IPS-18a (cell line): ENCODE measurements around the gene INO80D.
"Not testable (repeated sequence)": the region's sequence is repeated elsewhere in the genome, so short reads cannot be mapped to it uniquely, and the experiment has no call there.

Experiments
- H3K27ac ChIP-seq: one replicate; pipeline ENCODE4 v1.5.1; 2013; ENCODE audit warnings: low read length
- H3K27me3 ChIP-seq: one replicate; pipeline ENCODE4 v1.6.1; 2013; ENCODE audit warnings: mild to moderate bottlenecking, low read length; ENCODE audit not compliant: control insufficient read depth, insufficient read depth
- H3K36me3 ChIP-seq: one replicate; pipeline ENCODE4 v1.6.1; 2013; ENCODE audit warnings: low read depth, low read length; ENCODE audit not compliant: control insufficient read depth
- H3K4me1 ChIP-seq: one replicate; pipeline ENCODE4 v1.6.1; 2013; ENCODE audit warnings: low read depth, low read length; ENCODE audit not compliant: control insufficient read depth
- H3K4me3 ChIP-seq: one replicate; pipeline ENCODE4 v1.5.1; 2013; ENCODE audit warnings: low read length
- H3K9ac ChIP-seq: one replicate; pipeline ENCODE4 v1.6.1; 2013; ENCODE audit warnings: mild to moderate bottlenecking, low read length, moderate library complexity
- H3K9me3 ChIP-seq: one replicate; pipeline ENCODE4 v1.6.1; 2013; ENCODE audit warnings: low read depth, low read length; ENCODE audit not compliant: control insufficient read depth

Gene INO80D

GRCh38 chr2:206105038-206105437, 19.1 kb upstream of the INO80D start:
- Histone ChIP-seq H3K9me3 (no peaks in the 10 kb centered on the region), H3K27me3 (no peaks in the 10 kb centered on the region), H3K36me3 (no peaks in the 10 kb centered on the region), H3K4me1 (no peaks in the 10 kb centered on the region), H3K9ac (no peak overlapping the region), H3K4me3 (no peak overlapping the region), H3K27ac (no peak overlapping the region)

- not testable (repeated sequence) for H3K4me1 ChIP-seq, H3K4me3 ChIP-seq, H3K36me3 ChIP-seq, H3K9ac ChIP-seq, H3K27me3 ChIP-seq, H3K27ac ChIP-seq, H3K9me3 ChIP-seq
Observed at GRCh38 chr2:206098872-206099271, 12.9 kb upstream of the INO80D start.

- H3K4me3 ChIP-seq, result no peak overlapping the region
- H3K4me1 ChIP-seq, result no peaks in the 10 kb centered on the region
- H3K27ac ChIP-seq, result no peak overlapping the region
- H3K9ac ChIP-seq, result no peak overlapping the region
- no peaks in the 10 kb centered on the region for H3K9me3 ChIP-seq
- H3K36me3 ChIP-seq, result no peaks in the 10 kb centered on the region
- H3K27me3 ChIP-seq, result no peaks in the 10 kb centered on the region
Observed at GRCh38 chr2:206098471-206098870, 12.5 kb upstream of the INO80D start.

GRCh38 chr2:206096876-206097275, 10.9 kb upstream of the INO80D start:
- no peaks in the 10 kb centered on the region for H3K27me3 ChIP-seq
- H3K9me3 ChIP-seq, result no peaks in the 10 kb centered on the region
- H3K36me3 ChIP-seq, result no peaks in the 10 kb centered on the region
- no peak overlapping the region for H3K4me3 ChIP-seq
- no peak overlapping the region for H3K27ac ChIP-seq
- H3K9ac ChIP-seq, result no peak overlapping the region
- peaks cover 7% of the 10 kb centered on the region for H3K4me1 ChIP-seq

GRCh38 chr2:206095536-206096332, 9.8 kb upstream of the INO80D start:
- H3K9ac ChIP-seq, result no peak overlapping the region
- H3K27me3 ChIP-seq, result no peaks in the 10 kb centered on the region
- H3K4me1 ChIP-seq, result peaks cover 7% of the 10 kb centered on the region
- no peaks in the 10 kb centered on the region for H3K36me3 ChIP-seq
- H3K27ac ChIP-seq, result no peak overlapping the region
- H3K9me3 ChIP-seq, result no peaks in the 10 kb centered on the region
- H3K4me3 ChIP-seq, result no peak overlapping the region

- H3K27me3 ChIP-seq, result no peaks in the 10 kb centered on the region
- no peak overlapping the region for H3K4me3 ChIP-seq
- H3K4me1 ChIP-seq, result peaks cover 7% of the 10 kb centered on the region
- no peaks in the 10 kb centered on the region for H3K36me3 ChIP-seq
- H3K27ac ChIP-seq, result no peak overlapping the region
- H3K9ac ChIP-seq, result no peak overlapping the region
- H3K9me3 ChIP-seq, result no peaks in the 10 kb centered on the region
Observed at GRCh38 chr2:206092297-206092696, 6.3 kb upstream of the INO80D start.

GRCh38 chr2:206088248-206088647, 2.3 kb upstream of the INO80D start:
- Histone ChIP-seq H3K9ac (no peak overlapping the region), H3K27ac (no peak overlapping the region), H3K4me3 (no peak overlapping the region), H3K36me3 (no peaks in the 10 kb centered on the region), H3K9me3 (no peaks in the 10 kb centered on the region), H3K4me1 (peaks cover 10% of the 10 kb centered on the region), H3K27me3 (no peaks in the 10 kb centered on the region)

- H3K27me3 ChIP-seq, result no peaks in the 10 kb centered on the region
- H3K4me1 ChIP-seq, result peaks cover 12% of the 10 kb centered on the region
- no peaks in the 10 kb centered on the region for H3K9me3 ChIP-seq
- H3K36me3 ChIP-seq, result no peaks in the 10 kb centered on the region
- H3K9ac ChIP-seq, result peak overlapping the region; percentile 90
- peak overlapping the region; percentile 53 for H3K27ac ChIP-seq
- H3K4me3 ChIP-seq, result peak overlapping the region; percentile 98
Observed at GRCh38 chr2:206086716-206087350, 859 bp upstream of the INO80D start.

- Histone ChIP-seq H3K4me3 (peak overlapping the region; percentile 98), H3K27me3 (no peaks in the 10 kb centered on the region), H3K36me3 (no peaks in the 10 kb centered on the region), H3K9me3 (no peaks in the 10 kb centered on the region), H3K9ac (peak overlapping the region; percentile 90), H3K27ac (peak overlapping the region; percentile 86), H3K4me1 (peaks cover 21% of the 10 kb centered on the region)
Observed at GRCh38 chr2:206084870-206085741, 868 bp downstream of the INO80D start.

GRCh38 chr2:206084439-206084869, 1.5 kb downstream of the INO80D start:
- Histone ChIP-seq H3K9me3 (no peaks in the 10 kb centered on the region), H3K36me3 (no peaks in the 10 kb centered on the region), H3K27me3 (no peaks in the 10 kb centered on the region), H3K27ac (peak overlapping the region; percentile 86), H3K9ac (peak overlapping the region; percentile 86), H3K4me3 (peak overlapping the region; percentile 90), H3K4me1 (peaks cover 28% of the 10 kb centered on the region)

GRCh38 chr2:206083602-206084438, 2.2 kb downstream of the INO80D start:
- Histone ChIP-seq H3K36me3 (no peaks in the 10 kb centered on the region), H3K4me3 (peak overlapping the region; percentile 90), H3K9me3 (no peaks in the 10 kb centered on the region), H3K4me1 (peaks cover 33% of the 10 kb centered on the region), H3K9ac (peak overlapping the region; percentile 86), H3K27ac (peak overlapping the region; percentile 94), H3K27me3 (no peaks in the 10 kb centered on the region)
